Brain pericyte (primary cell): ENCODE results near the gene POLK.
"Not testable (repeated sequence)": the region's sequence is repeated elsewhere in the genome, so short reads cannot be mapped to it uniquely, and the experiment has no call there.

Experiments used
- DNase-seq: peaks from one replicate; pipeline ENCODE4 v3.0.0-alpha.2; 2012; ENCODE audit warnings: low read depth, low spot score

POLK gene

DNA sequence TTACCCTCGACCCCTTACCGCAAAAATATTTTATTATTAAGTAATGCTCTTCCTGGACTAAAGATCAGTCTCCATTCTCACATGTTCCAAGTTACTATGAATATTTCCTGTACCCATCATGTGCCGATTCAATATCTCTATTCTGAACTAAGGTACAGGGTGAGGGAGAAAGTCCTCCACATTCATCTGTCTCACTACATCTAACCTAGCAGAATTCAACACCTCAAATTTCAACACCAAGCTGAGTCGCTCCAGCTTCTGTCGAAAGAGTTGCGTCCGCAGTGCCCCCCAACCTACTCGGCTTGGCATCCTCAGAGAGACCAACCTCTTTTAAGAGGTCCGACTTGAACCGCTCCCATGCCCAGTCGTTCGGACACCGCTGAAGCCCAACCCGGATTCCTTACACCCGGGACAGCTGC is 1.3 kb upstream of the POLK start:
- DNase-seq = peak; percentile 11

DNA sequence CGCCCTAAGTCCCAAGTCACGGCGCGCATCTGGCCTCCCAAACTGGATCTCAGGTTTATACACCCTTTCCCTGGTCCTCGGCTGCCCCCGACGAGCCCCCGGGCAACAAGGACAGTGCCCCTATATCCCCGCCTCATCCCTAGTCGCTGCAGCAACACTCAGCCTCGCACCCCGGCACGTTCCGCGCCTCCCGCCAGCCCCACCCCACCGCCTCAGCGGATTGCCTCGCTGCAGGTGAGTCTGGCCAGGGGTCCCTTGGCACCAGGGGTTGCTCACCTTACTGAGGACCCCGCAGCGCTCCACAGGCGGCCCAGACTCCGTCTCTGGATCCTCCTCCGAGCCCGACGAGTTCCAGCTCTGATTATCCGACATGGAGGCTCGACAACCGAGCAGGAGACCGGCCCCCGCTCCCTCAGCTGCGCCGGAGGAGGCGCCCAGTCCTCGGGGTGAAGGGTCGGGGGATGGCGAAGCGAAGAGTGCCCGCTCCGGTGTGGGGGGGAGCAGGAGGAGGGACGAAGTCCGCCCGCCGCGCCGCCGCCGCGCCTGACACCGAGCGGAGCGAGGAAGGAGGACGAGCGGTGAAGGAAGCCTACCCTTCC is 756 bp upstream of the POLK start:
- no peak for DNase-seq

DNA sequence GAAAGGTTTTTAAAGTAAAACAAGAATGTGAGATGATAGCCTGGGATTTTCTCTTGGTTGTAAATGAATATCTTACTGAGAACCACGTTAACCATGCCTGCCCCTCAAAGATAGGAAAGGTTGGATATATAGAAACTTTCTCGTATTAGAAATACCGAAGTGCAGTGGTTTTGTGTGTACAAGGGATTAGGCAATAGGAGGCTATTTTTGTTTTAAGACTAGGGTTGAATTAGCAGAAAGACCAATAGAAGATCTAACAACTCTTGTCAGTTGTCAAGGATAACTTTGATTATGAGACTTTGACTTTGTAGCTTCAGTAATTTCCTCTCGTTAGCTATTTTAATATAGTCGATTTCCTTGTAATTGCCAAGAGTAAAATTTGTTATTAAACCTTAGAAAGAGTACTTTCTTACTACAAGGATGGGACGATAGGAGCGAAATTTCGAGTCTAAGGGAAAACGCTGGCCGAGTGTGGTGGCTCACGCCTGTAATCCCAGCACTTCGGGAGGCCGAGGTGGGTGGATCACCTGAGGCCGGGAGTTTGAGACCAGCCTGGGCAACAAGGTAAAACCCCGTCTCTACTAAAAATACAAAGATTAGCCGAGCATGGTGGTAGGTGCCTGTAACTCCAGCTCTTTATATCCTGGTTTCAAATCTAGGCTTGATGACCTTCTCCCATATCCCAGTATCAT is 838 bp downstream of the POLK start:
- no peak for DNase-seq

DNA sequence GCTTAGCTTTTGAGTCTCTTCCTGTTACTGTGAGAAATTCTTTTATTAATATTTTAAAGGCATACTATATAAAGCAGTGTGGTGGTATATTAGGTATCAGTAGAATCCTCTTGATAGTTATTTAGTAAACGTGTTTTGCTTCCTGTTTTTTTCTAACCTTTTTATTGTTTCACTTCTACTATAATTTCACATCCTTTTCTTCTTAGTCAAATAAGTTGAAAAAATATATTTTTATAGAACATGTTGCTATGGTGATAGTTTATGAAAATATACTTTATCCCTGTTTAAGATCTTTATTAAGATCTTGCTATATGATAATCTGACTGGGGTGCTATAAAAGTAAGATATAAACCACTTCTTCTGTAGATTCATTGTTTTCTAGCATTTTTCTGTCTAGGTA is 2.1 kb downstream of the POLK start:
- DNase-seq = no peak

- DNase-seq = no peak
These were observed 2.6 kb downstream of the POLK start for GRCh38 chr5:75514323-75514722.

- DNase-seq = no peak
These were observed 8.1 kb downstream of the POLK start for GRCh38 chr5:75519761-75520160.

DNA sequence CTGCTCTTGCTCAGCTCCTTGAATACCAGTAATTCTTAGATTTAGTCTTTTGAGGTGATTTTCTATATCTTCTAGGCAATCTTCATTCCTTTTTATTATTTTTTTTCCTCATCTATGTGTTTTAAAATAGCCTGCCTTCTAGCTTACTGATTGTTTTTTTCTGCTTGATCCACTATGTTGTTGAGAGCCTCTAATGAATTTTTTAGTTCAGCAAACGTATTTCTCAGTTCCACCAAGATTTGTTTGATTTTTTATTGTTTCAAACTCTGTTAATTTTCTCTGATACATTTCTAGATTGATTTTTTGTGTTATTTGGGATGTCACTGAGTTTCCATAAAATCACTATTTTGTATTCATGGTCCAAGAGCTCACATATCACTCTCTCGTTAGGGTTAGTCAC is 9.5 kb downstream of the POLK start:
- DNase-seq = no peak

DNA sequence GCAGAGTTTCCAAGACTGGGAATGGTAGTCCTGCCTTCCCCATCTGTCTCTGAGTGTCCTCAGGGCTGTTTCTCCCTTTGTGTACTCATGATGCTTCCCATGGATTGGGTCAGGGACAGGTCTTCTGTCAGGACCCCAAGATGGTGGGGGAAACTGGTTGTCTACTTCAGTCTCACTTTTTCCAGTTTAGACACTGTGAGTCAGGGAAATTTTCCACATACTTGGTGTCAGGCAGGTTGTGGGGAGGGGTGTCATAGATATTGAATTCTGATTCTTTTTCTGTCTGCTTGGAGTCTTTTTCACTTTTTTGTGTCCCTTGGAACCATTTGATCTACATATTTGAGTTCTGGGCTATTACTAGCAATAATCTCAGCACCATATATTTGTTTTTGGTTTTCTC is 10.3 kb downstream of the POLK start:
- DNase-seq = no peak

DNA sequence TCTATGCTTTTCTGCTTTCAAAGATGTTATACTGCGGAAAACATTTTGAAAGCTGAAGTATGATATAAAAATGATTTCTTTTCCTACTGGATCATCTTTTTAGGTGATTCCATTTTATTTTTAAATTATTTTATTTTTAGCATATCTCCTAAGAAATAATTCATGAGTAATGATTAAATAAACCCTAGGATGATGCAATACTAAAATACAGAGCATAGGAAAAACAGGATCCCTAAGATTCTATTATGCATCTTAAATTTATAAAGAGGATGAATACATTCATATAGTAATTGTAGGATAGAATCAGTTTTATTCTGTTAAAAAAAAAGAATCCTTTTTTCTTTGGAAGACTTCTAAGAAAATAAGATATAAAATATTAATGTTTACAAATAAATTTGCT is 10.9 kb downstream of the POLK start:
- no peak for DNase-seq

DNA sequence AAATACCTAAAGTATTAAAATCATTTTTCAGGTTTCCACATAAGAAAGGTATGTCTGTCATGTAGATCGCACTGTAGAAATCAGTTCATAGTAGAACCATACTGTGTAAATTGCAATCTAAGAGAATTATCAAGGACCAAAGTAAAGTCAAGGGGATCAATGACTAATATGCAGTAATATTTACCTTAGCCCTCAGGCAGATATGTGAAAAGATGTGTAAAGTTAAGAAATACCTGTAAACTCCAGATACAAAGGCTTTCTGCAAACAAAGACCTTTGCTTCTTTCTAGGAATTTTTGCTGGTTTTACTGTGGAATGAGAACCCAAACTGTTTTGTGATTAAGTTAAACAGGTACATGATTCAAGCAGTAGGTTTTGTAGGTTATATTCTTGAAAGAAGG is 11.6 kb downstream of the POLK start:
- no peak for DNase-seq

DNA sequence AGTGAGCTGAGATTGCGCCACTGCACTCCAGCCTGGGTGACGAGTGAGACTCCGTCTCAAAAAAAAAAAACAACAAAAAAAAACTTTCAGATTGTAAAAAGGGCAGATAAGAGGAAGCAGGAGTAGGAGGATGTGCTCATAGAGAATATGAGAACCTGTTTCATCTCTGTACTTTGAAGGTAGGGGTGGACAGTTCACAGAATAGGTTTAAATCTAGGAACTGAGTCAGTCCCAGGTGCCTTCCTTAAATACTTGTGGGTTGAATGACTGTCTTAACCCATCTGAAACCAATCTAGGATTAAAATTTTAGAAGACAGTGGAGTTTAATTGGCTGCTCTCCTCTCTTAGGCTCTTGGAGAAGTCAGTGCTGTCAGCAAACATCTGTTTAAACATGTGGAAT is 12.4 kb downstream of the POLK start:
- no peak for DNase-seq

GRCh38 chr5:75524591-75524990 is 12.9 kb downstream of the POLK start:
- DNase-seq = no peak

DNA sequence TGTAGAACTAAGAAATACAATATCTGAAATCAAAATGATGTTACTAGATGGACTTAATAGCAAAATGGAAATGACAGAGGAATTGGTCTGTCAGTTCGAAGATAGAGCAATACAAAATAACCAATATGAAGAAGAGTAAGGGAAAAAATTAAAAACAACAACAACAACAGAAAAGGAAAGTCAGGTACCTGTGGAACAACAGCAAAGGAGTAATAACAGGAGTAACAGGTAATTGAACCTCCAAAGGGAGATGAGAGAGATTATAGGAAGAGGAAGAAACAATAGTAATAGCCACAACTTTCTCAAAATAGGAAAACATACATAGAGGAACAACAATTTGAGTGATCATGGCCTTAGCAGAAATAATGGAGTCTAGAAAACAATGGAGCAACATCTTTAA is 13.7 kb downstream of the POLK start:
- no peak for DNase-seq

GRCh38 chr5:75526070-75526469 is 14.4 kb downstream of the POLK start:
- DNase-seq = no peak

- DNase-seq = no peak
These were observed 17.5 kb downstream of the POLK start for GRCh38 chr5:75529185-75529584.

DNA sequence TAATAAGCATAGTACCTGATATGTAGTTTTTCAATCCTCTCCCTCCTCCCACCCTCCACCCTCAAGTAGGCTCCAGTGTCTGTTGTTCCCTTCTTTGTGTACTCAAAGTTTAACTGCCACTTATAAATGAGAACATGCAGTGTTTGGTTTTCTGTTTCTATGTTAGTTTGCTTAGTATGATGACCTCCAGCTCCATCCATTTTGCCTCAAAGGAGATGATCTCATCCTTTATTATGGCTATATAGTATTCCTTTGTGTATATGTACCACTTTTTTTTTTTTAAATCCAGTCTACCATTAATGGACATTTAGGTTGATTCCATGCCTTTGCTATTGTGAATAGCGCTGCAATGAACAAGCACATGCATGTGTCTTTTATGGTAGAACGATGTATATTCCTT is 20.5 kb downstream of the POLK start:
- no peak for DNase-seq

DNA sequence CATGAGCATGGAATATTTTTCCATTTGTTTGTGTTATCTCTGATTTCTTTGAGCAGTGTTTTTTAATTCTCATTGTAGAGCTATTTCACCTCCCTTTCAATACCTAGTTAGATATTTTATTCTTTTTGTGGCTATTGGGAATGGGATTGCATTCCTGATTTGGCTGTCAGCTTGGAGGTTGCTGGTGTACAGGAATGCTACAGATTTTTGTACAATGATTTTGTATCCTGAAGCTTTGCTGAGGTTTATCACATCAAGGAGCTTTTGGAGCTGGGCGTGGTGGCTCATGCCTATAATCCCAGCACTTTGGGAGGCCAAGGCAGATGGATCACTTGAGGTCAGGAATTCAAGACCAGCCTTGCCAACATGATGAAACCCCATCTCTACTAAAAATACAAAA is 22.0 kb downstream of the POLK start:
- not testable (repeated sequence) for DNase-seq

- no peak for DNase-seq
These were observed 23.0 kb downstream of the POLK start for GRCh38 chr5:75534734-75535133.

DNA sequence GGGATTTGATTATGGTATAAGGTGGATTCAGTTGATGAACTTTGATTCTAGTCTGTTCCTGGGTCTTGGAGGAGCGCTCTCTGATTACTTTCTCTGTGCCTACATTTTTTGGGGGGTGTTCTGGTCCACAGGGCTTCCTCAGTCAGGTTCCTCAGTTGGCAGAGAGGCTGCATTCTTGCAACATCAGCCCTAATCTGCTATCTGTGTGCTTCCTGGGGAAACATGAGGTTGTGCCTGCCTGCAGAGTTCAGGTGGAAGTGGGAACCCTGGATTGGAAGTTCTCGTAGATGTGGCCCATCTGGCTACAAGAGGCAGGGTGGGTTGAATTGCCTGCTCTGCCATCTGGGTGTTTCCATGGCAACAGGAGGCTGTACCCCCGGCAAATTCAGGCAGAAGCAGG is 24.5 kb downstream of the POLK start:
- DNase-seq = no peak

DNA sequence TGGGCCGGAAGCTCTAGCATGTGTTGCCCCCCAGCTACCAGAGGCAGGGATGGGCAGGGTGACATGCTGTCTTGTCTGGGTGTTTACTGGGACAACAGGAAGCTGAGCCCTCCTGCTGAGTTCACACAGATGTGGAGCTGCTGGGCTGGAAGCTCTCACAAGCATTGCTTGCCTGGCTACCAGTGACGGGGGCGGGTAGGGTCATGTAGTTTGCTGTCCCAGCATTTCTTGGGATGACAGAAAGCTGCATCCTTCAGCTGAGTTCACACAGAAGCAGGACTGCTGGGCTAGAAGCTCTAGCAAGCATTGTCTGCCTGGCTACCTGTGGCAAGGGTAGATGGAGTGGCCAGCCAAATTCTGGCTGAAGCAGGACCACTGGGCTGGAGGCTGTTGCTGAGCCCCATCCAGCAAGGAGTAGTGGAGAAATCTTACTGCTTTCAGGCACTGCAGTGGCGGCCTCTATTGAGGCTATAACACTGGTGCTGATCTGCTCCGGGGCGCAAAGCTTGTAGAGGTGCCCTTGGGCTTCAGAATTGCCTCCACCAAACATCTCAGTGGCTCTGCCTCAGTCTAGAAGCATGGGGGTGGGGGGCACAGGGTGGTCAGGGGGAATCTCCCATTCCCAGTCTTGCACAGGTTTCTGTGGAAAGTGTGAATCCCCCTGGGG is 25.1 kb downstream of the POLK start:
- no peak for DNase-seq

DNA sequence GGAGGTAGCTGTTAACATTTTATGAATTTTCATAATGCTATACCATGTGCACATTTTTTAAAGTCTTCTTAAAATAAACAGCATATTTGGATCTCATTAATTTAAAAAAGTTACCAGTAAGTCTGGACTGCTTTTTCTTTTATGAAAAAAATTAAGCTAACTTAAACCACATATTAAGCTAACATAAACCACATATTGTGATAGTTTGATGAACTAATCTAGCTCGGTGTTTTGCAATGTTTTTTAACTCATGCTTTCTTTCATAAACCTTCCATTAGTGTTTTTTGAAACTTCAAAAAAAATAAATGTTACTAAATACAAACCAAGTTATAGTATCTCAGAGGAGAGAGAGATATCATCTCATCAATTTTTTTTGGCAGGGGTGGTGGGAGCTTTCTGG is 26.5 kb downstream of the POLK start:
- DNase-seq = no peak

DNA sequence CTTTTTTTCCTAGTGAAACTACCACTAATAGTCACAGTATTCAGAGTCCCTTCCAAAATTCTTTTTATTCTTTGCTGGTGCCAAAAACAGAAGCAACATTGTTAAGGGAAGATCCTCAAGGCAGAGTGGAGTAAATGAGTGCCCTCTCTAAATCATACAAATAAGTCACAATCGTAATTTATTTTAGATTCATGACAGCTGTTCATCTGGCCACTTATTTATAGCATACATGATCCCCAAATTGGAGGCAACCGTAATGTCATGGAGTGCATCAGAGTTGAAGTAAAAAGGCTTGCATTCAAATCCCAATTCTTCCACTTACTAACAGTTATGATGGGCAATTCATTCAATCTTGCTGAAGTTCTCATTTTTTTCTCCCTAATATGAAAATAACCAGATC is 33.4 kb downstream of the POLK start:
- DNase-seq = no peak

DNA sequence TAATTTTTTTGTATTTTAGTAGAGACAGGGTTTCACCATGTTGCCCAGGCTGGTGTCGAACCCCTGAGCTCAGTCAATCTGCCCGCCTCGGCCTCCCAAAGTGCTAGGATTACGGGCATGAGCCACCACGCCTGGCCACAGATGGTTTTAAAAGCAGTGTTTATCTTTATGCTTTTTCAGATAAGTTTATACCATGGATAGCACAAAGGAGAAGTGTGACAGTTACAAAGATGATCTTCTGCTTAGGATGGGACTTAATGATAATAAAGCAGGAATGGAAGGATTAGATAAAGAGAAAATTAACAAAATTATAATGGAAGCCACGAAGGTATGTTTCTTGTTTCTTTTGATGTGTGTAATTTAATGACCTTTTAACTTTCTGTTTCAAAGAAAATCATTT is 35.1 kb downstream of the POLK start:
- DNase-seq = no peak
